Gastrocnemius medialis (tissue), 4 donors: ENCODE results near the gene ASIC4.

Experiments
- POLR2A ChIP-seq, 2 donors: fragments of 450-650 bp; IDR thresholded peaks; one replicate each; pipeline ENCODE4 v1.6.1; 2017; ENCODE audit warnings: antibody characterized with exemption in 2 of 2, mild to moderate bottlenecking in 2 of 2, moderate library complexity in 2 of 2
- TF ChIP-seq, protein P1 (sequence below), 5 experiments: fragments of 450-650 bp in 3 of 5; fragments of 200-600 bp in 2 of 5; sonication (generic) in 2 of 5; IDR thresholded peaks in 4 of 5; conservative IDR thresholded peaks in 1 of 5; 1 replicate in 4 of 5; 2 replicates in 1 of 5; pipeline ENCODE4 v1.5.1; 2016 to 2019; ENCODE audit warnings: antibody characterized with exemption in 5 of 5, mild to moderate bottlenecking in 3 of 5, moderate library complexity in 3 of 5

DNA sequence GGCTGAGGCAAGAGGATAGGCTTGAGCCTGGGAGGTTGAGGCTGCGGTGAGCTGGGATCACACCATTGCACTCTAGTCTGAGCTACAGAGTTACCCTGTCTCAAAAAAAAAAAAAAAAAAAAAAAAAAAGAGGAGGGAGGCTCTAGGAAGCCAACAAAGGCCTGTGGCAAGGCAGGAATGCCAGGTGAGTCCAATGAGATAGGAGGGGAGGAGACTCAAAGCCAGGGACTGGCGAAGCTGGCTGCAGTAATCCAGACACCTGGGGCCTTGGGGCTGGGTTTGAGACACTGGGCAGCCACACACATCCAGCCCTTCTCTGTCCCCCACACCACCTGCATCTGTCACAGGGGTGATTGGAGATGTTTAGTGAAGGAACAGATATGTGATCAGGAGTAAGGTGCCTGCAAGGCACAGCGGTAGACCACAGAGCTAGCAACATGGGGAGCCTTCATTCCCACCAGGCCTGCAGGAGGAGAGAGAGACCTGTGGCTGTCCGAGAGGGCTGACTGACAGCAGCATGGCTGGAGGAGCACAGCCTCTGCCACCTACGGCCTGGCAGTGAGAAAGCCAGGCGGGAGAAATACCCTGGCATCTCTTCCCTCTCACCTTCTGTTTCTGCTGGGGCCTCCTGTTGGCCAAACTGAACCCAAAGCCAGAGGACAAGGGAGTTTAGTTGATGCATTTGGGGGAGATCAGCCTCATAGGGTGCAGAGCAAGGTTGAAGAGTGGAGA is 19.8 kb downstream of the ASIC4 start:
- TF ChIP-seq, protein P1, sequence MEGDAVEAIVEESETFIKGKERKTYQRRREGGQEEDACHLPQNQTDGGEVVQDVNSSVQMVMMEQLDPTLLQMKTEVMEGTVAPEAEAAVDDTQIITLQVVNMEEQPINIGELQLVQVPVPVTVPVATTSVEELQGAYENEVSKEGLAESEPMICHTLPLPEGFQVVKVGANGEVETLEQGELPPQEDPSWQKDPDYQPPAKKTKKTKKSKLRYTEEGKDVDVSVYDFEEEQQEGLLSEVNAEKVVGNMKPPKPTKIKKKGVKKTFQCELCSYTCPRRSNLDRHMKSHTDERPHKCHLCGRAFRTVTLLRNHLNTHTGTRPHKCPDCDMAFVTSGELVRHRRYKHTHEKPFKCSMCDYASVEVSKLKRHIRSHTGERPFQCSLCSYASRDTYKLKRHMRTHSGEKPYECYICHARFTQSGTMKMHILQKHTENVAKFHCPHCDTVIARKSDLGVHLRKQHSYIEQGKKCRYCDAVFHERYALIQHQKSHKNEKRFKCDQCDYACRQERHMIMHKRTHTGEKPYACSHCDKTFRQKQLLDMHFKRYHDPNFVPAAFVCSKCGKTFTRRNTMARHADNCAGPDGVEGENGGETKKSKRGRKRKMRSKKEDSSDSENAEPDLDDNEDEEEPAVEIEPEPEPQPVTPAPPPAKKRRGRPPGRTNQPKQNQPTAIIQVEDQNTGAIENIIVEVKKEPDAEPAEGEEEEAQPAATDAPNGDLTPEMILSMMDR (IDR thresholded peaks at IDR 0.05 in 4 of 5, conservative IDR thresholded peaks at IDR 0.05 in 1 of 5) = no peak
- no peak for TF ChIP-seq POLR2A (IDR thresholded peaks at IDR 0.05)
